HG02970 (cell line): ENCODE measurements around the gene MPP2.
"Not testable (repeated sequence)": the region's sequence is repeated elsewhere in the genome, so short reads cannot be mapped to it uniquely, and the experiment has no call there.

Experiments used
- ATAC-seq: cut with Tn5 transposase; IDR thresholded peaks from one replicate; pipeline ENCODE4 v1.9.1; 2021; ENCODE audit warnings: mild to moderate bottlenecking, moderate library complexity, moderate number of reproducible peaks; ENCODE audit not compliant: unreplicated experiment, low FRiP score

The MPP2 gene

GRCh38 chr17:43878260-43879175 lies 28.8 kb downstream of the MPP2 start:
- no peak for ATAC-seq

GRCh38 chr17:43877451-43878155 lies 29.7 kb downstream of the MPP2 start:
- ATAC-seq: no peak

DNA sequence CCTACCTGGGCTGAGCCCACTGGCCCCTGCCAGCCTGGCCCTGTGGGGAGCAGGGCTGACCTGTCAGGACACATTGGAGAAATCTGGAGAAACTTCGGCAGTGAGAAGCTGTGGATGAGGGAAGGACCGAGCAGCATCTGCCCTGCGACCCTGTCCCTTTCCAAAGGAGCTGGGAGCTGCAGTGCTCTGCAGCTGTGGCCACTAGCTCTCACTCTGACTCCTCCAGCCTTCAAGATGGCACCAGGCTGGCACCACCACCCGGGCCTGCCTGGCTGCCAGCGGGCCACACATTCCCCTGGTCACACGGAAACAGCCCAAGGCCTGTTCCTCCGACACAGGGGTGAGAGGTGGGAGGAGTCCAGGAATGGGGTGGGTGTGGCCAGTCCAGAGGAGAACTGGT lies 30.3 kb downstream of the MPP2 start:
- ATAC-seq: no peak

DNA sequence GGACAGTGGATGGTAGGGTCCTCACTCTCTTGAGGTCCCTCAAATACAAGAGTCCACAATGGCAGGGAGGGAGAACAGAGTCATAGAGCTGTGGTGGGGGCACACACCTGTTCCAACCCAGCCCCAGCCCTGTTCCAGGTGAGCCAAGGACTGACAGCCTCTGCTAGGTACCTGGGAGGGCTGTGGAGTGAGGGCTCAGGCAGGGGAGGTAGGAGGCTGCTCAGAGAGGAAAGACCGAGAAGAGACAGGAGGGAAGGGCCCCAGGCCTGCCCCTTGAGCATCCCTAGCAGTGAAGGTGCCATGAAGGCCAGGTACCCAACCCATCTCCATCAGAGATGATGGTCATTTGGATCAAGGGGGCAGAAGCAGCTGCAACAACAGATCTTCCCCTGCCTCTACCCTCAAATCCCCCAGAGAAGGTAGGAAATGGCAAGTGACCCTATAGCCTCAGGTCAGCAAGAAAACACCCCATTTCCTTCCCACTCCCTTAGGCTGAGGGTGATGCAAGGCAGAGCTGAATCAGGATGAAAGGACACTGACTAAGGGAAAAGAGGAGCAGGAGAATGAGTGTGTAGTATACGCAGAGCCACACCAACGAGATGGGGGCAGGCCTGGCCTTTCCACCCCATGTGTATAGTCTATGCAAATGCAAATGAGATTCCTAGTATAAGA lies 31.7 kb downstream of the MPP2 start:
- no peak for ATAC-seq

DNA sequence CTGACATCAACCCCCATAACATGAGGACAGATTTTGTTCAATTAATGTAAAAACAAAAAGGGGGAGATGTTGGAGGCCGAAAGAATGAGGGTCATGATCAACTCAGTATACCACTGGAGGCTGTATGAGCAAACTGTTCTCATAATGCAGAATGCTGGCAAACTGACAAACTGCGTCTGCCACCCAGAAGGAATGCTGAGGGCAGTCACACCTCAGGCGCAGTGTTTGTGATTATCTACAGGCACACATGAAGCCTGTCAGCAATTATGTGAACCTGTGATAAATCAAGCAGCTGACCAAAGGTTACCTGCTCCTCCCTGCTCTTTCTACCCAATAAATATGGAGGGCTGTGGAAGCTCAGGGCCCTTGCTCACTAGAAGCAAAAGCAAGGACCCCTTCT lies 33.0 kb downstream of the MPP2 start:
- ATAC-seq: no peak

DNA sequence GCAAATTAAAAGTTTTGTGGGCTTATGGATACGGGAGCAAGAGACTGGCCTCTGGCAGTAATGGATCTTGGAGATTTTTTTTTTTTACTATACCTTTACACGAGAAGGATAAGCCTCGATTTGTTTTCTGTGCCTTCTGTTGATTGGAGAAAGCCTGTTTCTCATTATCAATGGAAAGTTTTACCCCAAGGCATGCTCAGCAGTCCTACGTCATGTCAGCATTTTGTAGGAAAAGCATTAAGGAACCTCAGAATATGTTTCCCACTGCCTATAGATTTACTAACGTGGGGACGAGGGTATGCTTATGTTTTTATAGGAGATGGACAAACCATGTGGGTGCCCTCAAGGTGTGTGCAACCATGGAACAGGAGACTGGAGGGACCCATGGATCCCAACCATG lies 33.5 kb downstream of the MPP2 start:
- ATAC-seq: no peak

GRCh38 chr17:43873091-43873490 lies 34.2 kb downstream of the MPP2 start:
- no peak for ATAC-seq

DNA sequence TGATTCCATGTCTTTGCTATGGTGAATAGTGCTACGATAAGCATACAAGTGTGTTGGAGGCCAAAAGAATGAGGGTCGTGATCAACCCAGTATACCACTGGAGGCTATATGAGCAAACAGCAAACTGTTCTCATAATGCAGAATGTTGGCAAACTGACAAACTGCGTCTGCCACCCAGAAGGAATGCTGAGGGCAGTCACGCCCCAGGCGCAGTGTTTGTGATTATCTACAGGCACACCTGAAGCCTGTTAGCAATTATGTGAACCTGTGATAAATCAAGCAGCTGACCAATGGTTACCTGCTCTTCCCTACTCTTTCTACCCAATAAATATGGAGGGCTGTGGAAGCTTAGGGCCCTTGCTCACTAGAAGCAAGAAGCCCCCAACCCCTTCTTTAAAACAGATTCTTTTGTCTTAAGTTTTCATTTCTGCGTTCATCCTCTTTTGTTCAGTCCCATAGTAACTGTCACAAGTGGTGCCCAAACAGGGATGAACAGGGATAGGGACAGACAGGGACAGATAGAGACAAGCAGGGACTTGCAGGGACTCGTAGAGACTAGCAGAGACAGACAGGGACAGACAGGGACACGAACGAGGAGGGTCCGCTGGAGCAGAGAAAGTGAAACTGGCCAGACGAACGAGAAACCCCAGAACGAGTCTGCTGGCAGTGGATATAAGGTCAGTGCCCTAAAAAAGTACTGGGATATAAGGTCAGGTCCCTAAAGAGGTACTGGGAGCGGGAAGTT lies 35.2 kb downstream of the MPP2 start:
- ATAC-seq: no peak

DNA sequence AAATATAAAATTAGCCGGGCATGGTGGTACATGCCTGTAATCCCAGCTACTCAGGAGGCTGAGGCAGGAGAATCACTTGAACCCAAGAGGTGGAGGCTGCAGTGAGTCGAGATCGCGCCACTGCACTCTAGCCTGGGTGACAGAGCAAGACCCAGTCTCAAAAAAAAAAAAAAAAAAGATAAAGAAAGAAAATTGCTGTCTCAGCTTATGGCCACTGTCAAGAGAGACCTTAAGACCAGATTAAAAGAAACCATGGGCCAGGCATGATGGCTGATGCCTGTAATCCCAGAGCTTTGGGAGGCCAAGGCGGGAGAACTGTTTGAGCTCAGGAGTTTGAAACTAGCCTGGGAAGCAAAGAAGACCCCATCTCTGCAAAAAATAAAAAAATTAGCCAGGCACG lies 38.3 kb downstream of the MPP2 start:
- not testable (repeated sequence) for ATAC-seq

DNA sequence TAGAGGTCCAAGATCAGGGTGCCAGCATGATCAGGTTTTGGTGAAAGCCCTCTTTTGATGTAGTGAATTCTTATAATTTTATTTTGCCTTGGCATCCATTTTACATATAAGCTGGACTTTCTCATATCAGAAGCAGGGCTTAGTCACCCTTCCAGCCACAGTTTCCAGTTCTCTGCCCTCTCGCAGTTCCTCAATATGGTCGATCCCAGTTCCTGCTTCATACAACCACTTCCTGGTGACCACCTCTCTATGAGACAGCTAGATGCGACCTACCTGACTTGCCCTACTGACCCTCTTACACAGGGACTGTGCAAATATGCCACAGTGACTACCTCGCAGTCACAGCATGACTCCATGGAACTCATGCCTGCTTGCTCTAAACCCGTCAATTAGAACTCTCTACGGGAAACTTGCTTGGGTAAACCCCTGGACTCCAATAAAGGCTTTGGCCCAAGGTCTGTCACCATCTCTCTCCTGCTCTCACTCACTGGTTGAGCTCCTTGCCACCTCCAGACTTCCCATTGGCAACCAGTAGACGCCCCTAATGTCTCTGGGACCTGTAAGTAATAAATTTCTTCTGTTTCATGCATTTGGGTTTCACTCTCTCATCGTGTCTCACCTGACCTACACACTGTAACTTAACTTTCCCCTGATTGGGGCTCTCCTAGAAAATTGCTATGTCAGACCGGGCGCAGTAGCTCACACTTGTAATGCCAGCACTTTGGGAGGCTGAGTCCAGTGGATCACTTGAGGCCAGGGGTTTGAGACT lies 38.9 kb downstream of the MPP2 start:
- ATAC-seq: no peak

- ATAC-seq: no peak
Measured at GRCh38 chr17:43864161-43864984, 43.0 kb downstream of the MPP2 start.

DNA sequence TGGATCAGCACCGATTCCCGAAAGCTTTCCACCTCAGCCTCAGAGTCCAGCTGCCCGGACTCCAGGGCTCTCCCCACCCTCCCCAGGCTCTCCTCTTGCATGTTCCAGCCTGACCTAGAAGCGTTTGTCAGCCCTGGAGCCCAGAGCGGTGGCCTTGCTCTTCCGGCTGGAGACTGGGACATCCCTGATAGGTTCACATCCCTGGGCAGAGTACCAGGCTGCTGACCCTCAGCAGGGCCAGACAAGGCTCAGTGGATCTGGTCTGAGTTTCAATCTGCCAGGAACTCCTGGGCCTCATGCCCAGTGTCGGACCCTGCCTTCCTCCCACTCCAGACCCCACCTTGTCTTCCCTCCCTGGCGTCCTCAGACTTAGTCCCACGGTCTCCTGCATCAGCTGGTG lies 45.4 kb downstream of the MPP2 start:
- ATAC-seq: no peak

DNA sequence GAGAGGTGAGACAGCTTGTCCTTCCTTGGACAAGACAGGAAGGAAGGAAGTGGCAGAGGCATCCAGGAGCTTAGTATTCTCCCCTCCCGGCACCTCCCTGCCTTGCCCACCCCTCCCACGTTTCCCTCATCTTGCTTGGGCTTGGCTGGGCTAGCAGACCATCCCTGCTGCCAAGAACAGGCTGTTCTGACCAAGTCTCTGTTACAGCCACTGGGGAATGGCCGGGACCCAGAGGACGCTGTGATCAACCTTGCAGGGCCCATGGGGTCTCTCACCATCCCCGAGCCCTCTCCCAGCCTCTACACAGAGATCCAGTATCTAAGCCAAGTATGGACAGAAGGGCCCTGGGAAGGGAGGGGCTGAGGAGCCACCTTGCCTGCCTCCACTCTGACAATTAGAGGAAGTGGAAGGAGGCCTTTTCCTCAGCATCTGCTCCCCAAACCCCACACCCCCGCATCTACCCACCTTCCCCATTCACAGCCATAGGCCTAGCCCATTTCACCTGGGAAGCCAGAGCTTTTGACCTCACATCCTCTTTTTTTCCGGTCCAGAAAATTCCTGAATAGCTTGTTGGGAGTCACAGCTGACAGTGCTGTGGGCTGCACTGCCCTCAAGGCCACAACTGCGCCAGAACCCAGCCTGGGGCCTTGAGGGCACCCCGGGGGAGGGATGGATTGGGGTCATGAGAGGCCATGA lies 46.3 kb downstream of the MPP2 start:
- ATAC-seq: no peak

DNA sequence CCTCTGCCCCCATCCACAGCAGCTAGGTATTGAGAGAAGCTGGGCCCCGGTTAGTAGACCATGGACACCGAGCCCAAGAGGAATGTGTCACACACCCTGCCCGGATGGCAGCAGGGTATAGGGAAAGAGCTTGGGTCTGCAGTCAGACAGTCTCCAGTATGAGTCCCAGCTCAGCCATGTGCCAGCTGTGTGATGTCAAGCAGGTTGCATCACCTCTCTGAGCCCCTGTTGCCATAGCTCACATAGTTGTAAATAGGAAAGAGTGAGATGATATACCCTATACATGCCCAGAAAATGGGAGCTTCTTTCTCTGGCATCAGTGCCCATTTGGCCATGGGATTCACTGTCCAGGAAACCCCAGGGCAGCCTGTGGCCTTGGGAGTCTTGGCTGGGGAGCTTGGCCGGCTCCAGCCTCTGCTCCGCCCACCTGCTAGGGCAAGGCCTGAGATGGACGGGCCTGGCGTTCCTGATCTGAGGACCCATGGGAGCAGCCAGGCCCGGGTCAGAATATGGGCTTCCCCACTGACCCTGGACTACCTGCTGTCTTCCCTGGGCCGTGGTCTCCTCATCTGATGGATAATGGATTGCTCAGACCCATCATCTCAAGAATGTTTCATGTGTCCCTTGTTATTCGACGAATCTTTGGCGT lies 47.1 kb downstream of the MPP2 start:
- no peak for ATAC-seq

DNA sequence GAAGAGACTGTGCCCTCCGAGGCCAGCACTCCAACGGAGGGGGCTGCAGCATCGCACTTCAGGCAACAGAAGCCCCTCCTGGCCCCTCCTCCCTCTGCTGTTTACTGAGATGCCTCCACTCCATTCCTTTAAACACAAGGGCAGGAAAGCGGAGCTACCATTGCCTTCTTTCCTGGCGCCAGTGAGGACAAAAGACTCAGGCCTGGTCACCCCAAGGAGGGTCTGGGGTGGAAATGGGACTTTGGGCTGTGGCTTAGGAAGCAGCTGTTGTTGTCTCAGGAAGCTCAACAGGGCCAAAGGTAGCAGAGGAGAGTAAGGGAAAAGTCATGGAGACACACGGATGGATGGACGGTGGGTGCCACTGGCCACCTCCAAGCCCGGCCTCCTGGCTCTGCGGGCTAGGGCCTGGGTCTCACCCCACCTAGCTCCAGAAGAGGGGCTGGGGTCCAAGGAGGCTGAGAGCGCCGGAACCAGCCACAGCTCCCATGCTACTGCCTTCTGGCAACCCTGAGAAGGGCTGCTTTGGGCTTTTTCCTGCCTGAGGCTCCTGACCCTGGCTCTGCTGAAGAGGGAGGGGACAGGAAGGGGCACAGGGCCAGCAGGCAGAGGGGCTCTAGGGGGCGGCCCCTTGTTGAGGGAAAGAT lies 49.3 kb downstream of the MPP2 start:
- no peak for ATAC-seq

DNA sequence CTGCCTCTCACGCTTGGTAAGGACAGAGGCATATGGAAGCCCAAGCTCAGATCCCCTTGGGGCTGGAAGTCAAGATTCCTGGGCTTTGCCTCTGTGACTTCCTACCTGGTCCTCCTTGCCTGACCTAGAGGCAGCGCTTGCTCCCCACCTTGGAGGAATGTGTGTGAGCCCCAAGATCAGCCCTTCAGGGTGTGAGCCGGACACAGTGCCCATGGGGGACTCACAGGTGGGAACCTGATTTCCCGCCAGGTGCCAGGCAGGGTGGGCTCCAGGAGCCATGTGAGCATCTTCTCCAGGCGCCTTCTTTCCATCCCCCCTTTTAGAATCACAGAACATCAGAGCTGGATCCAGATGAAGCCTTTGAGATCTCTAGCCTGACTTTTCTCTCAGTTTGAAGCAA lies 50.2 kb downstream of the MPP2 start:
- ATAC-seq: no peak

DNA sequence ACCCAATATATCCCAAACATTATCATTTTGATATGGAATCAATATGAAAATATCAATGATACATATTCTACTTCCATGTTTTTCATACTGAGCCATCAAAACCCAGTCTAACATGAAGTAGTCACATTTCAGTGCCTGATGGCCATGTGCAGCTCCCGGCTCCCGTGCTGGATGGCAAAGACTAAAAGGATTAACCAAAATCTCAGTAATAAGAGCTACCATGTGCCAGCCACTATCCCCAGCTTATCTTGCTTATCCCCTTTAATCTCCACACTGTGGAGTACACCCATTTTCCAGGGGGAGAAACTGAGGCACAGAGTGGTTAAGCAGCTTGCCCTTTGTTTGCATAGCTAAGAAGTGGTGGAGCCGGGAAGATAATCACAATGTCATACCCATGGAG lies 51.2 kb downstream of the MPP2 start:
- no peak for ATAC-seq
